Hypothalamus (tissue), 51 donors: ENCODE measurements around the gene MAP2K5.

Experiments used
- DNase-seq, 51 donors: peaks; one replicate each; lab custom pipeline; 2025; lab: John Stamatoyannopoulos, UW

The MAP2K5 gene

GRCh38 chr15:67745073-67746006 is 202.8 kb downstream of the MAP2K5 start:
- no peak for DNase-seq

- no peak for DNase-seq
These were observed 203.5 kb downstream of the MAP2K5 start for GRCh38 chr15:67746022-67746421.

- no peak for DNase-seq
These were observed 203.9 kb downstream of the MAP2K5 start for GRCh38 chr15:67746450-67746849.

- DNase-seq: no peak
These were observed 205.4 kb downstream of the MAP2K5 start for GRCh38 chr15:67747921-67748320.

GRCh38 chr15:67750371-67750770 is 207.9 kb downstream of the MAP2K5 start:
- DNase-seq: no peak

- DNase-seq: no peak
These were observed 211.4 kb downstream of the MAP2K5 start for GRCh38 chr15:67753891-67754290.

GRCh38 chr15:67755264-67755663 is 212.8 kb downstream of the MAP2K5 start:
- DNase-seq: no peak

- peak in 2 of 51 donors; percentile 3 to 8 for DNase-seq
These were observed 213.4 kb downstream of the MAP2K5 start for GRCh38 chr15:67755936-67756335.

GRCh38 chr15:67758619-67759300 is 216.3 kb downstream of the MAP2K5 start:
- DNase-seq: no peak

- DNase-seq: no peak
These were observed 218.4 kb downstream of the MAP2K5 start for GRCh38 chr15:67760901-67761300.

GRCh38 chr15:67761343-67761742 is 218.8 kb downstream of the MAP2K5 start:
- DNase-seq: no peak

GRCh38 chr15:67762610-67763368 is 220.3 kb downstream of the MAP2K5 start:
- DNase-seq: no peak

GRCh38 chr15:67765701-67766100 is 223.2 kb downstream of the MAP2K5 start:
- DNase-seq: no peak

GRCh38 chr15:67766968-67767367 is 224.5 kb downstream of the MAP2K5 start:
- no peak for DNase-seq

- DNase-seq: no peak
These were observed 225.9 kb downstream of the MAP2K5 start for GRCh38 chr15:67768313-67768977.

GRCh38 chr15:67769497-67770357 is 227.2 kb downstream of the MAP2K5 start:
- DNase-seq: no peak

- DNase-seq: no peak
These were observed 227.8 kb downstream of the MAP2K5 start for GRCh38 chr15:67770358-67770628.

- DNase-seq: no peak
These were observed 228.8 kb downstream of the MAP2K5 start for GRCh38 chr15:67771189-67771800.

- no peak for DNase-seq
These were observed 232.1 kb downstream of the MAP2K5 start for GRCh38 chr15:67774626-67775025.
